Transverse colon (tissue), 3 donors: ENCODE results near the gene LHB.

Experiments
- POLR2A ChIP-seq: fragments of 450-650 bp; IDR thresholded peaks from one replicate; pipeline ENCODE4 v1.6.1; 2016; ENCODE audit warnings: antibody characterized with exemption, mild to moderate bottlenecking, moderate library complexity
- TF ChIP-seq, protein P1 (sequence below), 5 experiments: fragments of 200-600 bp in 3 of 5; fragments of 450-650 bp in 2 of 5; sonication (generic) in 3 of 5; IDR thresholded peaks; 1 replicate in 2 of 5; 2 replicates in 3 of 5; pipeline ENCODE4 v1.5.1; 2016 to 2017; ENCODE audit warnings: antibody characterized with exemption in 5 of 5, inconsistent platforms in 3 of 5, mild to moderate bottlenecking in 2 of 5, moderate library complexity in 1 of 5

DNA sequence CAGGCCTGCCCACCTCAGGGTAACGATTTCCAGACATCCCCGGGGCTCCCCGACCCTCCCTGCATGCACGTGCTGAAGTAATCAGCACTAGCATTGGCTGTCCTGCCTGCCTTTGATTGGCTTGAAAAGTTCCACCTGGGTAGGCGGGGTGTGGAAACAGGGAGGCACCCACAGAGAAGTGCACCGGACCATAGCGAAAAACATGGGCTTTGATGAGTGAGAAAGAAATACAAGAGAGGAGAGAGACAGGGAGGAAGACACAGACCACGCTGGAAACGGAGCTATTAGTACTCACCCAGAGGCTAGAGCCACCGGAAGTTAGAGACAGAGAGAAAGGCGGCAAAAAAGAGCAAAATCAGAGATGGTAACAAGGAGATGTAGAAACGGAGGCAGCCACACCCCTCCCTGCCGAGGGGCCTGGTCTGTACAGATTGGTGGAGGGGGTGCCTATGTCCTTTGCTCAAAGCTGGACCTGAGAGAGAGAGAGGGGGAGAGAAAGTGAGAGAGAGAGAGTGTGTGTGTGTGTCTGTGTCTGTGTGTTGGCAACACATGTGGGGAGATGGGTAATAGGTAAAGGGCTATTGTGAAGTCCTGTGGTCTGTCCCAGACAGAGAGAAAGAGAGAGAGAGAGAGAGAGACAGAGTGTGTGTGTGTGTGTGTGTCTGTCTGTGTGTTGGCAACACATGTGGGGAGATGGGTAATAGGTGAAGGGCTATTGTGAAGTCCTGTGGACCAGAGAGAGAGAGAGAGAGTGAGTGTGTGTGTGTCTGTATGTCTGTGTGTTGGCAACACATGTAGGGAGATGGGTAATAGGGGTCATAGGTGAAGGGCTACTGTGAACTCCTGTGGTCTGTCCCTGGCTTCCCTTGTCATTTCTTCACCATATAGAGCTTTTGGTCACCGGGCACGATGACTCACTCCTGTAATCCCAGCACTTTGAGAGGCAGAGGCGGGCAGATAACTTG, 4.3 kb upstream of the LHB start:
- TF ChIP-seq, protein P1, sequence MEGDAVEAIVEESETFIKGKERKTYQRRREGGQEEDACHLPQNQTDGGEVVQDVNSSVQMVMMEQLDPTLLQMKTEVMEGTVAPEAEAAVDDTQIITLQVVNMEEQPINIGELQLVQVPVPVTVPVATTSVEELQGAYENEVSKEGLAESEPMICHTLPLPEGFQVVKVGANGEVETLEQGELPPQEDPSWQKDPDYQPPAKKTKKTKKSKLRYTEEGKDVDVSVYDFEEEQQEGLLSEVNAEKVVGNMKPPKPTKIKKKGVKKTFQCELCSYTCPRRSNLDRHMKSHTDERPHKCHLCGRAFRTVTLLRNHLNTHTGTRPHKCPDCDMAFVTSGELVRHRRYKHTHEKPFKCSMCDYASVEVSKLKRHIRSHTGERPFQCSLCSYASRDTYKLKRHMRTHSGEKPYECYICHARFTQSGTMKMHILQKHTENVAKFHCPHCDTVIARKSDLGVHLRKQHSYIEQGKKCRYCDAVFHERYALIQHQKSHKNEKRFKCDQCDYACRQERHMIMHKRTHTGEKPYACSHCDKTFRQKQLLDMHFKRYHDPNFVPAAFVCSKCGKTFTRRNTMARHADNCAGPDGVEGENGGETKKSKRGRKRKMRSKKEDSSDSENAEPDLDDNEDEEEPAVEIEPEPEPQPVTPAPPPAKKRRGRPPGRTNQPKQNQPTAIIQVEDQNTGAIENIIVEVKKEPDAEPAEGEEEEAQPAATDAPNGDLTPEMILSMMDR (IDR thresholded peaks at IDR 0.05): no peak
- no peak for TF ChIP-seq POLR2A
